K562 (cell line): Measurements from ENCODE around the gene PIGV. TPM values are rescaled to one million over a fixed set of nuclear protein-coding genes. Genes with fewer than 3 reads are reported as not detected.

Experiments used
- ATF2 ChIP-seq: sonication (generic); formaldehyde crosslinking; IDR thresholded peaks from 2 replicates; pipeline ENCODE4 v1.8.1; 2022; ENCODE audit warnings: missing genetic modification reagents
- ATF4 ChIP-seq: fragments of 450-650 bp; formaldehyde crosslinking; IDR thresholded peaks from 2 replicates; pipeline ENCODE4 v1.4.0; 2022; ENCODE audit warnings: mild to moderate bottlenecking, moderate library complexity
- CEBPB ChIP-seq: fragments of 450-650 bp; IDR thresholded peaks from 2 replicates; pipeline ENCODE4 v1.6.1; 2016; ENCODE audit warnings: missing genetic modification characterization, missing compliant biosample characterization
- CHAMP1 ChIP-seq: fragments of 450-650 bp; IDR thresholded peaks from 2 replicates; pipeline ENCODE4 v1.6.1; 2016; ENCODE audit warnings: mild to moderate bottlenecking
- DMBX1 ChIP-seq: fragments of 250-450 bp; sonication (Bioruptor Pico); IDR thresholded peaks from 2 replicates; pipeline ENCODE4 v1.8.0; 2022; ENCODE audit warnings: inconsistent platforms, mild to moderate bottlenecking, moderate library complexity, borderline replicate concordance
- E4F1 ChIP-seq: fragments of 250-450 bp; sonication (Bioruptor Pico); IDR thresholded peaks from 2 replicates; pipeline ENCODE4 v1.5.0; 2021; ENCODE audit warnings: mild to moderate bottlenecking, borderline replicate concordance
- HMGXB4 ChIP-seq: sonication (generic); formaldehyde crosslinking; IDR thresholded peaks from 2 replicates; pipeline ENCODE4 v1.8.1; 2023; ENCODE audit warnings: mild to moderate bottlenecking, missing genetic modification reagents
- PURB ChIP-seq: sonication (generic); formaldehyde crosslinking; IDR thresholded peaks from 2 replicates; pipeline ENCODE4 v1.9.0; 2021; ENCODE audit warnings: low read depth, mild to moderate bottlenecking, missing genetic modification reagents
- RERE ChIP-seq: sonication (generic); formaldehyde crosslinking; IDR thresholded peaks from 2 replicates; pipeline ENCODE4 v1.8.0; 2023; ENCODE audit warnings: missing genetic modification reagents, mild to moderate bottlenecking, borderline replicate concordance
- SOX6 ChIP-seq: fragments of 450-650 bp; IDR thresholded peaks from 2 replicates; pipeline ENCODE4 v1.6.1; 2014; ENCODE audit warnings: mild to moderate bottlenecking
- polyA plus RNA-seq, 8 experiments: library from polyadenylated mRNA; depleted of rRNA in 4 of 8; stranded (reverse) in 5 of 8; unstranded in 3 of 8; fragments of >200 nt; fragmentation: Nextera tagmentation in 2 of 8; fragmentation: Illumina TruSeq in 1 of 8; extraction: Ambion mirVana in 2 of 8; extraction: Trizol in 1 of 8; gene quantifications; 2 replicates each; pipeline versions ENCODE4 v1.2.1 to v1.2.3, GENCODE V29; 2011 to 2014; ENCODE audit warnings: inconsistent platforms in 1 of 8, missing spikeins in 1 of 8
- total RNA-seq, 7 experiments: library from RNA; depleted of rRNA in 6 of 7; stranded (reverse); fragments of >200 nt in 6 of 7; fragmentation: Illumina TruSeq in 2 of 7; extraction: Trizol in 2 of 7; gene quantifications; 2 replicates each; pipeline versions ENCODE4 v1.2.1 to v1.2.3, GENCODE V29; 2011 to 2021; ENCODE audit warnings: low replicate concordance in 1 of 7

The PIGV gene
- total and polyA plus RNA-seq, 9 of the 15 experiments (the other 6 are each of a cell fraction or from before 2014, with no cell fraction given) = 8.4 to 21.8 (median 11.7) TPM

GRCh38 chr1:26744075-26744959 lies 43.4 kb upstream of the PIGV start (continued):
- TF ChIP-seq HMGXB4 = no peak
- no peak for TF ChIP-seq ATF4
- TF ChIP-seq DMBX1 (CRISPR knock-in tag) = peak; percentile 88
- peak; percentile 90 for TF ChIP-seq SOX6
- TF ChIP-seq PURB (CRISPR knock-in tag) = no peak
- no peak for TF ChIP-seq E4F1 (CRISPR knock-in tag)
- no peak for TF ChIP-seq RERE (CRISPR knock-in tag)
- TF ChIP-seq CHAMP1 = peak; percentile 48; the same call in 1 of the 2 replicates
- TF ChIP-seq ATF2 (CRISPR knock-in tag) = no peak
- TF ChIP-seq CEBPB (tag) = no peak
